GM18505 (cell line): ENCODE results near the gene CRYL1.

Experiments
- ATAC-seq: cut with Tn5 transposase; IDR thresholded peaks from one replicate; pipeline ENCODE4 v1.9.1; 2021; ENCODE audit not compliant: unreplicated experiment
- POLR2A ChIP-seq: IDR thresholded peaks from 4 replicates; pipeline ENCODE4 v1.6.1; 2011; ENCODE audit warnings: borderline replicate concordance; ENCODE audit not compliant: insufficient read depth, insufficient read length; ENCODE audit errors: extremely low read depth

Gene CRYL1

DNA sequence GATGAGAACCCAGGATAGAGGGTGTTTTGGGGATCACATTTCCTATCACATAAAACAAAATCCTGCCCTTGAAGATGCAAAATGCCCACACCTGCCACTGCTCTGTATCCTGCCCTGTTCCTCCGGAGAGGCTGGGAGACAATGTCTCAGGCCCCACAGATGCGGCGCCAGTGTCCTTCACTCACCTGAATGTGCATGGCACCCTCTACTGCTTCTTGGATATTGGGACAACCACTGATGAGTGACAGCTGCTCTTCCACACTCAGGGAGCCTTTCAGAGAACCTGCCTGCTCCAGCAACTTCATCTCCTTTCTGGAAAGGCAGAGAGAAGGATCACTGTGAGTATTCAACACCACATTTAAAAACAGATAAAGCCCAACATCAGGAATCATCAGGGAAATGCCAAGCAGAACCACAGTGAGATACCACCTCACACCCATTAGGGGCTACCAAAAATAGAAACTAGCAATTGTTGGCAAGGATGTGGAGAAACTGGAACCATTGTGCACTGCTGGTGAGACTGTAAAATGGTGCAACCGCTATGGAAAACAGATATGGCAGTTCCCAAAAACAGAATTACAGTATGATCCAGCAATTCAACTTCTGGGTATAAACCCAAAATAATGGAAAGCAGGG lies 36.4 kb downstream of the CRYL1 start:
- ATAC-seq, result peak; percentile 80
- TF ChIP-seq POLR2A, result no peak

DNA sequence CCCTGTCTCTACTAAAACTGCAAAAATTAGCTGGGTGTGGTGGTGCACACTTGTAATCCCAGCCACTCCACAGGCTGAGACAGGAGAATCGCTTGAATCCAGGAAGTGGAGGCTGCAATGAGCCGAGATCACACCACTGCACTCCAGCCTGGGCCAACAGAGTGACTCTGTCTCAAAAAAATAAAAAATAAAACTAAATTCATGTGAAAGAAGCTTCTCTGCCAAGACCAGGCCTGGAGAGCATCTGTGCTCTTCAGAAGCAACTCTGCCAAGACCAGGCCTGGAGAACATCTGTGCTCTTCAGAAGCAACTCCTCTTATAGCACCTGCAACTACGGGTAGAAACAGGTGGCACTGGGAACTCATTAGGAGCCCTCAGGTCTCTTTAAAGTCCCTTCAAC lies 37.7 kb downstream of the CRYL1 start:
- ATAC-seq, result no peak
- TF ChIP-seq POLR2A, result no peak

DNA sequence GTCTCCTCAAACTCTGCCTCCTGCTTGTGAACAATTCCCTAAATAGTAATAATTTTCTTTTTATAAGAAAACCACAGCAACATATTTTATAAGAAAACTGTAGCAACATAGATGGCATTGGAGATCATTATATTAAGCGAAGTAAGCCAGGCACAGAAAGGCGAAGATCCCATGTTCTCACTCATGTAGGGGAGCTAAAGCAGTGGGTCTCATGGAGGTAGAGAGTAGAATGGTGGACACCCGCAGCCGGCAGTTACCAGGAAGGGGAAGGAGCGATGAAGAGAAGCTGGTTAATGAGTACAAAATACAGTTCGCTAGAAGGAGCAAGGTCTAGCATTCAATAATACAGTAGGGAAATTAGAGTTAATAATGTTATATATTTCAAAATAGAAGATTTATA lies 42.9 kb downstream of the CRYL1 start:
- no peak for ATAC-seq

DNA sequence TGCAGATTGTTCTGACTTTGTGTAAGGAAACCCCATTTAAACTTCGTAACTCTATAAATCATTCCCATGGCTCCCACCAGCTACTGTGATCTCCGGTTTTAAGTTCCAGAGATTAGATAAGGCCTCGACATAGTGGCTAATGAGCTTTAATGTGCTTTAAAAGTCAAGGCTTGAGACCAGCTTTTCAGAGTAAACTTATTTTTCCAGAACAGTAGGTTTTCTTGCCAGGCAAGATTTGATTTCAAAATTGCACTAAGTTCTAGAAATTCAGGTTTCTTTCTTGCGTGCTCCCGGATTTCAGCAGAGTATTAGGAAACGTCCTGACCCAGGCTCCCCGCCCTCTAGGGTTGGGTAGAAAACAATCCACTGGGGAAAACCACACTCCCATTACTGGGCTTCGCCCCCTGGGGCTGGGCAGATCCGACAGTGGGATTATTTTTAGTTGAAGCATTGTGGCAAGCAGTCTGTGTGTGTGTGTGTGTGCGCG lies 43.3 kb downstream of the CRYL1 start:
- no peak for ATAC-seq

More for the DNA sequence above, 42.9 kb downstream of the CRYL1 start:
- TF ChIP-seq POLR2A, result no peak

DNA sequence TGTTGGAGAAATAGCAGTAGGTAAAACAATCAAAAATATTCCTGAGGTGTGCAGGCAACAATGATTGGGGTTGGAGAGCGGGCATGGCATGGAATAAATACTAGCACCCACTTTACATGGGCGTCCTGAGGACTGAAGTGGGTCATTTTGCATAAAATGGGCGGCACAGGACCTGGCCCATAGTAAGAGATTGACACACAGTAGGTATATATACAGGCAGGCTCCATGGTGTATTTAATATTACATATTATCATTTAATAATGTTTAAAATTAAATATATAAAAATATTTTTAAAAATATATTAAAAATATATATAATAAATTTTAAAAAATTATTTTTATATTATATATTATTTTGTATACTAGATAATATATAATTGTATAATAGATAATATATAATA lies 48.3 kb downstream of the CRYL1 start:
- no peak for TF ChIP-seq POLR2A
- no peak for ATAC-seq

More for the DNA sequence above, 43.3 kb downstream of the CRYL1 start:
- TF ChIP-seq POLR2A, result no peak

DNA sequence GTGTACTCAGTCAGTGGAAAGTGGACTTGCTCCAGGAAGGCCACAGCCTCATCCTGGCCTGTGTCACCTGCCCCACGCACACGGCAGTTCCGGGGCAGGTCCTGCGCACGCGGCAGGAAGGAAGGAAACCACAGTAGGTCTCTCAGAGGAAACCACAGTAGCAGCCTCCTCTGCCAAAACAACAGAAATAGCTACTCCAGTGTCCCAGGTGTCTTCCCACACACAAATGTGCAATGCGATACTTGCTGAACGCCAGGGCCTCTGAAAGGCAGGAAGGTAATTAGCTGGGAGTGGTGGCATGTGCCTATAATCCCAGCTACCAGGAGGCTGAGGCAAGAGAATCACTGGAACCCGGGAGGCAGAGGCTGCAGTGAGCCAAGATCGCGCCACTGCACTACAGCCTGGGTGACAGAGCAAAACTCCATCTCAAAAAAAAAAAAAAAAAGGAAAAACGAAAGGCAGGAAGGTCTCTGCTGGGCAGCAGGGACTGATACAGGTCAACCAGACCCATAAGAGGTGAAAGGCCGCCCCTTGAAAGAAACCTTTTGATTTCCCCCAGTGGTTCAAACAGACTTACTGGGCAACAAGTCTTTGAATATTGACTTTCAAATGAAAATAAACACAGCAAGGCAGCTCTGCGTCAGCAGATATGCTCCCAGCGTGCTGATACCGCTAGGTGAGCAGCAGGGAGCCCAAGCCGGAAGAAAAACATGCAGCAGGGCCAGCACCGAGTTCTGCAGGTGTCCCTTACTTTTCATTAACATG lies 49.5 kb downstream of the CRYL1 start:
- TF ChIP-seq POLR2A, result peak; percentile 39
- ATAC-seq, result peak; percentile 94

DNA sequence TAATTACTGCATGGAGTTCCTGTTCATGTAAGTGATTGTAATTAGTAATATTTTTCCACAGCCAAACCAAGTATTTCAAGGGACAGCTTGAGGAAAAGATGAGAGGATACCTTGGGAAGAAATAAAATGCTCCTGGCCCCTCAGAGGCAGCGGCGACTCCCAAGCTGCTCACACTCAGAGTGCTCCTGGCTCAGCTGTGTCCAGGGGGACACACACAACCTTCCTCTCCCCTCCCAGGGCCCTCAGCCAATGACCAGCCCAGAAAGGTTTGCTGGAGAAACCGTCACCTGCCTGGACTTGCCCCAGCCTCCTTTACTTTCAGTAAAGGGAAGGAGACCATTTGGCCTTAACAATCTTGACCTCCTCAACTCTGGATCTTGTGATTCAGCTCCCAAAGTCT lies 51.1 kb downstream of the CRYL1 start:
- no peak for TF ChIP-seq POLR2A
- no peak for ATAC-seq

DNA sequence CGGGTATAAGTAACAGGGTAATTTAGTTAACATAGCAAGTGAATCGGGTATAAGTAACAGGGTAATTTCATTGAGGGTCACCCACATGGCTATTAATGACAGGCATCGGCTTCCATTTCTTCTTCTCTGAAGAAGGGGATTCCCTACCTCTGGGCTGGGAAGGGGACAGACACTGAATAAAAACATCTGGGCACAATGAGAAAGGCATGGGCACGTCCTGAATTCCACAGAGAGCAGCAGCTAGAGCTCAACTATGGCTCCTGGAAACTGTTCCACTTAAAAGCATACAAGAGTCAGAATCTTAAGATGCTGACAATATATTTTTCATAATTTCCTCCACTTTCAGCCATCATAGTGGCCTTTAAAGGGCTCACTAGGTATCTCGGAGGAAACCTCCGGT lies 51.8 kb downstream of the CRYL1 start:
- ATAC-seq, result no peak
- TF ChIP-seq POLR2A, result no peak

DNA sequence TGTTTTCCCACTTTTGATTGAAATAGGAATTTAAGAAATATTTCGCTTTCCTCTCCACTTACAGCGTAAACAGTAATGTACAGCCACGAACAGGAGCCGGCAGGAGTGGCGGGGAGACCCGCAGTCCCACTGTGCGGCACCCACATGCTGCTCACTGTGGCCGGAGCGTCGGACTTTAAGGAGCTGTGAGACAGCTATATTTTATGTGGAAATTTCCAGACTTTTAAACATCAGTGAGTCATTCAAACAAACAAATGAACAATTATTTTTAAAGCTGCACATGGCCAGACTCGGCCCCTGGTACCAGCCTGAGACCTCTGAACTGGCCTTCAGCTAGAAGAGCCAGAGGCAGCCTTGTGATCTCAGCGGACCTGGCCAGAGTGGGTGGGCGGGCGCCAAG lies 52.5 kb downstream of the CRYL1 start:
- TF ChIP-seq POLR2A, result no peak
- no peak for ATAC-seq

DNA sequence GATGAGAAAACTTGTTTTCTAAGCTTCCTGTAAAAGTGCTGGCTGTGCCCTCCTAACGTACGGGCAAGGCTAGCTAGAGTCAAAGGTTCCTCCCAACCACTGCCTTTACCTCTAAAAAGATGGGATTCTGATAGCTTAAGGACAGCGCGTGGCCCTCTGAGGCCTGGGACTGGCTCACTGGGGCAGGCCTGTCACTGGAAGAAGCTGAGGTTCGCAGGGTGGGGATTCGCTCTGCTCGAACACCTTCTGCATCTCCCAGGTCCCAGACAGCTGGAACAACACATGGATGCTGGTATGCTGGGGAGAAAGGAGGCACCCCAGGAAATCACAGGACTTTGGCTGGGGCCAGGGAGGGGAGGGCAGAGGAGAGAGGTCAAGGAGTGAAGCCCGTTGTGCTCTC lies 53.1 kb downstream of the CRYL1 start:
- ATAC-seq, result no peak

DNA sequence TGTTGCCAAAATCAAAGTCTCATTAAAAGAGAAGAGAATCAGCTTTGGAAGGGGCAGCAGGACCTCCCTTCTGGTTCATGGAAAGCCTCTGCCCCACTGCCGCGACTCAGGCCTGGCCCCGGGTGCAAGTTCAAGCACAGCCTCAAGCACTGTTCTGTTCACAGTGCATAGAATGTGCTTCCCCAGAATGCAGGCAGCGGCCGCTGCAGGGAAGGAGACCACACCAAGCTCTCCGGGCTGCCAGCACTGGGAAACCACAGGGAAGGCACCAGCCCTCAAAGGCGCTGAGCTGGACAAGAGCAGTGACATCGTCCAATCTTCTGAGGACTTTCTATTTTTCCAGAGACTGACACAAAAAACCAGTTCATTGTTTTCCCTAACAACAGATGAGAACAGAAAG lies 55.5 kb downstream of the CRYL1 start:
- TF ChIP-seq POLR2A, result no peak
- no peak for ATAC-seq

More for the DNA sequence above, 53.1 kb downstream of the CRYL1 start:
- no peak for TF ChIP-seq POLR2A

DNA sequence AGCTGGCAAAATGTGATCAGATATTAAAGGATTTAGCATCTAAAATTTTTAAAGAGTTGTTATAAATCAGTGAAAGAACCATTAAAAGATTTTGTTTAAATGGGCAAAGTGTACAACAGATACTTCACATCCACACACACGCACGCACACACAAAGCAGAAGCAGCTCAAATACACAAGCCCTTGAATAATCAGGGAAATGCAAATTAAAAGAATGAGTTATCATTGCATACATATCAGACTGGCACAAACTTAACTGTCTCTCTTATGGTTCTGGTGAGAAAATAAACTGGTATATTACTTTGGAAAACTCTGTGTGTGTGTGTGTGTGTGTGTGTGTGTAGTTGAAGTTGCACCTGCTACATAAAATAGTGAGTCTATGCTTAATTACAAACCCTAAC lies 59.3 kb downstream of the CRYL1 start:
- TF ChIP-seq POLR2A, result no peak
- ATAC-seq, result no peak

DNA sequence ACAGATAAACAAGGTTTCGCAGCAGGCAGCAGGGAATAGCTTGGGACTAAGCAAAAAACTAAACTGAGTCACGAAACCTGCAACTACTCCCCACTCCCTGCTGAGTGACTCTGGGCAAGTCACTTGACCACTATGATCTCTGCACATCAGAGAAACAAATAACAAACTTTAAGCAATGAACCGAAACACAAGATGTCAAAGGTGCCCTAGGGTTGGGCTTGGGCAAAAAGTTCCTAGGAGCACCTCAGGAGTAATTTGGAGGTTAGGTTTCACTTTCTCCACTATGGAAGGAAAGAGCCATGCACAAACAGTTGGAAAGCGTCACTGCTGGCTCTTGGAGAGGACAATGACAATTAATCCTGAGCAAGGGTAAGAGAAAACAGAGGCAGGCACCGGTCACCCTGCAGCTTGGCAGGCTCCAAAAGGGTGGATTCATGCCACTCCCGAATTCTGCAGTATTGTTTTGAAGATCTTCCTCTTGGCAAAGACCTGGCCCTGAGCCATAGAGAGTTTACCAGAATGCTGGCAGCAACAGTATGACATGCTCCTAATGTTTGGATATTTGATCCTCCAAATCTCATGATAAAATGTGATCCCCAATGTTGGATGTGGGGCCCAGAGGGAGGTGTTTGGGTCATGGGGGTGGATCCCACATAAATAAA lies 60.3 kb downstream of the CRYL1 start:
- ATAC-seq, result no peak
- no peak for TF ChIP-seq POLR2A

DNA sequence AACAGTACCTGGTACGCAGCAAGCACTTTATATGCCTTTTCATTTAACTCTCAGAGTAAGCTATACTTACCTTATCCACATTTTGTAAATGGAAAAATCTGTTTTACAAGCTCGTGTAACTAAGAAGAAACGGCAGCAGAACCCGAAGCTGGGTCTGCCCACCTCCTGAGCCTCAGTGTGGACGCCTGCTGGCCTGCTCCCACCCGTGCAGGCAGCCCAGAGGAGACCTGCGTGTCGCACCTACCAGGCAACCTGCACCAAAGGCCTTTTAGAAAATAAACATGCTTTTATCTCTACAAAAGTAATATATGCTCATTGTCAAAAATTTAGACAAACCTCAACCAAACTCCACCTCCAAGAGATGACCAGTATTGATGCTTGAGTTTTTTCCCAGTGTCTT lies 62.7 kb downstream of the CRYL1 start:
- TF ChIP-seq POLR2A, result no peak
- no peak for ATAC-seq
